Smooth muscle cell (in vitro differentiated cells): ENCODE results near the gene BCORL1. TPM values are rescaled to one million over a fixed set of nuclear protein-coding genes. Genes with fewer than 3 reads are reported as not detected.

Experiments
- DNase-seq: peaks from one replicate; lab custom pipeline; 2025; ENCODE audit not compliant: unreplicated experiment; lab: John Stamatoyannopoulos, UW
- H2AFZ ChIP-seq: fragments of 200-600 bp; sonication (generic); 2 replicates; pipeline ENCODE4 v1.6.0; 2016; ENCODE audit warnings: antibody characterized with exemption, low read depth, mild to moderate bottlenecking
- H3F3A ChIP-seq: fragments of 200-600 bp; sonication (generic); 2 replicates; pipeline ENCODE4 v1.6.0; 2017; ENCODE audit warnings: antibody characterized with exemption, low read depth
- H3K27ac ChIP-seq: fragments of 200-600 bp; sonication (generic); 2 replicates; pipeline ENCODE4 v1.5.1; 2016; ENCODE audit warnings: low read depth, mild to moderate bottlenecking
- H3K27me3 ChIP-seq: fragments of 200-600 bp; sonication (generic); 2 replicates; pipeline ENCODE4 v1.6.1; 2016; ENCODE audit warnings: low read depth, mild to moderate bottlenecking
- H3K36me3 ChIP-seq: fragments of 200-600 bp; sonication (generic); 2 replicates; pipeline ENCODE4 v1.5.1; 2016; ENCODE audit warnings: low read depth
- H3K4me1 ChIP-seq: fragments of 200-600 bp; sonication (generic); 2 replicates; pipeline ENCODE4 v1.5.1; 2016; ENCODE audit warnings: low read depth
- H3K4me2 ChIP-seq: fragments of 200-600 bp; sonication (generic); 2 replicates; pipeline ENCODE4 v1.6.0; 2016; ENCODE audit warnings: mild to moderate bottlenecking
- H3K4me3 ChIP-seq: fragments of 200-600 bp; sonication (generic); 2 replicates; pipeline ENCODE4 v1.5.1; 2016; ENCODE audit warnings: mild to moderate bottlenecking
- H3K79me2 ChIP-seq: fragments of 200-600 bp; sonication (generic); 2 replicates; pipeline ENCODE4 v1.6.0; 2016; ENCODE audit warnings: low read depth, mild to moderate bottlenecking
- H3K9ac ChIP-seq: fragments of 200-600 bp; sonication (generic); 2 replicates; pipeline ENCODE4 v1.6.0; 2016; ENCODE audit warnings: low read depth
- H3K9me3 ChIP-seq: fragments of 200-600 bp; sonication (generic); replicated peaks from 2 replicates; pipeline ENCODE4 v1.5.1; 2016; ENCODE audit warnings: low read depth
- H4K20me1 ChIP-seq: fragments of 200-600 bp; sonication (generic); 2 replicates; pipeline ENCODE4 v1.6.0; 2016; ENCODE audit warnings: low read depth
- CTCF ChIP-seq: fragments of 200-600 bp; sonication (generic); IDR thresholded peaks from 2 replicates; pipeline ENCODE4 v1.5.1; 2017; ENCODE audit warnings: borderline replicate concordance, mild to moderate bottlenecking, antibody characterized with exemption; ENCODE audit not compliant: insufficient read depth, poor library complexity, severe bottlenecking
- WGBS: methylation state at CpG from one replicate; pipeline ENCODE4 v1.1.7; 2016; ENCODE audit warnings: low lambda C conversion rate; 5-methylcytosine and 5-hydroxymethylcytosine counted together
- polyA plus RNA-seq: library from polyadenylated mRNA; unstranded; fragments of >200 nt; fragmentation: Nextera tagmentation; extraction: Ambion mirVana; gene quantifications from 2 replicates; pipeline ENCODE4 v1.2.1, GENCODE V29; 2016
- total RNA-seq: library from RNA; depleted of rRNA; stranded (reverse); fragments of >200 nt; gene quantifications from 2 replicates; pipeline ENCODE4 v1.2.3, GENCODE V29; 2014

The BCORL1 gene
- total and polyA plus RNA-seq, 2 experiments from 2014 or later, result 3.0 to 8.0 TPM

GRCh38 chrX:130086447-130087206 is 104.2 kb downstream of the BCORL1 start:
- Histone ChIP-seq H3K4me1 (no peaks in the 10 kb centered on the region), H3F3A (no peaks in the 10 kb centered on the region), H4K20me1 (peaks cover 48% of the 10 kb centered on the region), H3K27ac (no peak overlapping the region), H3K36me3 (no peaks in the 10 kb centered on the region), H3K4me2 (no peak overlapping the region), H3K9me3 (no peaks in the 10 kb centered on the region), H3K4me3 (no peak overlapping the region), H2AFZ (no peak overlapping the region), H3K9ac (no peak overlapping the region), H3K27me3 (no peaks in the 10 kb centered on the region), H3K79me2 (no peaks in the 10 kb centered on the region)
- no peak for TF ChIP-seq CTCF
- DNase-seq, result no peak
- whole genome bisulfite sequencing, result 83% methylated on average over 13 of the region's 13 CpGs

- H3K4me2 ChIP-seq, result no peak overlapping the region
- 91% methylated on average over 3 of the region's 3 CpGs for WGBS
- no peaks in the 10 kb centered on the region for H3K27me3 ChIP-seq
- peaks cover 5% of the 10 kb centered on the region for H3K79me2 ChIP-seq
- no peaks in the 10 kb centered on the region for H3F3A ChIP-seq
- no peaks in the 10 kb centered on the region for H3K4me1 ChIP-seq
- peaks cover 21% of the 10 kb centered on the region for H4K20me1 ChIP-seq
- no peak overlapping the region for H2AFZ ChIP-seq
- H3K9me3 ChIP-seq, result no peaks in the 10 kb centered on the region
- no peaks in the 10 kb centered on the region for H3K36me3 ChIP-seq
- no peak overlapping the region for H3K4me3 ChIP-seq
- TF ChIP-seq CTCF, result no peak
- H3K9ac ChIP-seq, result no peak overlapping the region
- no peak for DNase-seq
- H3K27ac ChIP-seq, result no peak overlapping the region
Measured at GRCh38 chrX:130090364-130090763, 107.9 kb downstream of the BCORL1 start.

- H3K79me2 ChIP-seq, result peaks cover 5% of the 10 kb centered on the region
Measured at GRCh38 chrX:130091980-130092522, 109.6 kb downstream of the BCORL1 start.

More at GRCh38 chrX:130091980-130092522, 109.6 kb downstream of the BCORL1 start:
- 56% methylated on average over 10 of the region's 10 CpGs for WGBS
- H3K36me3 ChIP-seq, result no peaks in the 10 kb centered on the region
- H3K27me3 ChIP-seq, result no peaks in the 10 kb centered on the region
- H4K20me1 ChIP-seq, result peaks cover 18% of the 10 kb centered on the region
- H3K27ac ChIP-seq, result no peak overlapping the region
- no peak for DNase-seq
- H3K4me1 ChIP-seq, result no peaks in the 10 kb centered on the region
- H3F3A ChIP-seq, result no peaks in the 10 kb centered on the region
- H3K4me2 ChIP-seq, result no peak overlapping the region
- no peak overlapping the region for H3K9ac ChIP-seq
- TF ChIP-seq CTCF, result no peak
- H3K4me3 ChIP-seq, result no peak overlapping the region
- H2AFZ ChIP-seq, result no peak overlapping the region
- H3K9me3 ChIP-seq, result no peaks in the 10 kb centered on the region
